Aorta (tissue), 5 donors: Measurements from ENCODE around the gene OR6J1. TPM values are rescaled to one million over a fixed set of nuclear protein-coding genes. Genes with fewer than 3 reads are reported as not detected.

Experiments
- ATAC-seq: fragments of 200-7000 bp; cut with Tn5 transposase; one replicate; pipeline ENCODE4 v1.9.1; 2022; ENCODE audit warnings: moderate library complexity; ENCODE audit not compliant: low FRiP score
- DNase-seq, 2 donors: peaks; one replicate each; pipeline ENCODE4 v3.0.0-alpha.2; 2020
- H3K27ac ChIP-seq, 2 donors: one replicate each; pipeline ENCODE4 v1.5.1; 2013; ENCODE audit warnings: low read length in 2 of 2, mild to moderate bottlenecking in 2 of 2, moderate library complexity in 2 of 2, control low read depth in 1 of 2, inconsistent platforms in 1 of 2, low read depth in 1 of 2
- H3K27me3 ChIP-seq, 2 donors: one replicate each; pipeline ENCODE4 v1.6.1; 2013; ENCODE audit warnings: control low read depth in 1 of 2, low read length in 1 of 2, mild to moderate bottlenecking in 1 of 2, moderate library complexity in 1 of 2; ENCODE audit not compliant: insufficient read depth in 2 of 2, control insufficient read depth in 1 of 2
- H3K36me3 ChIP-seq, 2 donors: one replicate each; pipeline ENCODE4 v1.6.1; 2013; ENCODE audit warnings: control low read depth in 1 of 2, low read length in 1 of 2, mild to moderate bottlenecking in 1 of 2; ENCODE audit not compliant: insufficient read depth in 2 of 2, control insufficient read depth in 1 of 2
- H3K4me1 ChIP-seq, 2 donors: one replicate each; pipeline ENCODE4 v1.6.1; 2013; ENCODE audit warnings: low read length in 2 of 2, control low read depth in 1 of 2, mild to moderate bottlenecking in 1 of 2, moderate library complexity in 1 of 2; ENCODE audit not compliant: insufficient read depth in 2 of 2, control insufficient read depth in 1 of 2
- H3K4me3 ChIP-seq, 2 donors: one replicate each; pipeline ENCODE4 v1.5.1; 2013; ENCODE audit warnings: low read length in 2 of 2, control low read depth in 1 of 2, mild to moderate bottlenecking in 1 of 2
- H3K9me3 ChIP-seq: one replicate; pipeline ENCODE4 v1.6.1; 2013; ENCODE audit warnings: mild to moderate bottlenecking, low read length; ENCODE audit not compliant: control insufficient read depth
- WGBS, 2 donors: extraction: QIAGEN DNeasy Blood & Tissue Kit; methylation state at CpG; one replicate each; pipeline ENCODE4 v1.1.7; 2013; 5-methylcytosine and 5-hydroxymethylcytosine counted together
- intact Hi-C, 2 donors: fragments of 100-400 bp; cut with DNase I; formaldehyde crosslinking; loops; one replicate each; pipeline versions ENCODE4 v1.14.2 to v1.15.0; 2022
- polyA plus RNA-seq, 2 donors: library from polyadenylated mRNA; stranded (reverse); fragments of 200-250 nt; gene quantifications; one replicate each; pipeline ENCODE4 v1.2.3, GENCODE V29; 2013
- total RNA-seq, 2 donors: library from RNA; stranded (reverse); fragmentation: NEBNext Ultra II Directional; extraction: Animal tissue kit (Norgen Biotek cat#: 25700); gene quantifications; one replicate each; pipeline ENCODE4 v1.2.1, GENCODE V29; 2021
- donor health status: healthy with polysubstance abuse.
- donor health status: Bipolar disorder and iron deficiency.
- donor health status: DM: no; HTN: no; CAD: no.
- donor health status: DM: no; HTN: no; CAD: no.
- donor health status: DM: yes; HTN: yes; CAD: no.

OR6J1 gene
- total and polyA plus RNA-seq, 4 donors, result not detected

- Histone ChIP-seq H3K27ac (peak within 1 kb of the TSS in 1 of 2 donors; percentile 76), H3K4me1 (no peaks in the 10 kb centered on the region), H3K36me3 (peaks cover 0 to 2% of the 10 kb centered on the region in 2 donors), H3K27me3 (no peaks in the 10 kb centered on the region), H3K4me3 (peak within 1 kb of the TSS; percentile 60 to 61), H3K9me3 (no peaks in the 10 kb centered on the region)
- ATAC-seq, result peak; percentile 95
- DNase-seq, result peak; percentile 93 to 94
- intact Hi-C loops, result no loop called here
- whole genome bisulfite sequencing, 2 donors, result 0 to 1% methylated on average over 49 of the region's 49 CpGs
Observed at GRCh38 chr14:22598099-22598895, 45.9 kb downstream of the OR6J1 start, which contains the start of gene ABHD4. TSS of gene ABHD4 (plus strand) at chr14:22598300. CDS start at chr14:22598307, 7 bp downstream.

DNA sequence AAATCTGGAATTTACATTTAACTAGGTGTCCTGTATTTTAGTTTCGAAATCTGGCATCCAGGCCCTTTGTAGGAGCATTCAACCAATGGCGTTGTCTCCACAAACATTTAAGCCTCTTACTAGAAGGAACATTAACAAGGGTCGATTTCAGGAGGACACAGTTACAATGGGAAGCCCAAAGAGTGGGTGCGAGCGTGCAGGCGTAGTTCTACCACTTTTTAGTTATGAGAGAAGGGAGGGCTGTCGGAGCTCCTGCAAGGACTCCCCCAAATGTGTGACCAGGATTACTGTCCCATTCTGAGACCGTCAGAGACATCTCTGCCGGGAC, 46.4 kb downstream of the OR6J1 start:
- no peaks in the 10 kb centered on the region for H3K4me1 ChIP-seq
- intact Hi-C loops, result no loop called here
- H3K27ac ChIP-seq, result no peak overlapping the region
- H3K4me3 ChIP-seq, result peak overlapping the region; percentile 0 to 60
- DNase-seq, result no peak
- 5 to 7% methylated on average over 9 of the region's 9 CpGs for WGBS, 2 donors
- no peak for ATAC-seq
- no peaks in the 10 kb centered on the region for H3K9me3 ChIP-seq
- peaks cover 0 to 2% of the 10 kb centered on the region in 2 donors for H3K36me3 ChIP-seq
- H3K27me3 ChIP-seq, result no peaks in the 10 kb centered on the region

DNA sequence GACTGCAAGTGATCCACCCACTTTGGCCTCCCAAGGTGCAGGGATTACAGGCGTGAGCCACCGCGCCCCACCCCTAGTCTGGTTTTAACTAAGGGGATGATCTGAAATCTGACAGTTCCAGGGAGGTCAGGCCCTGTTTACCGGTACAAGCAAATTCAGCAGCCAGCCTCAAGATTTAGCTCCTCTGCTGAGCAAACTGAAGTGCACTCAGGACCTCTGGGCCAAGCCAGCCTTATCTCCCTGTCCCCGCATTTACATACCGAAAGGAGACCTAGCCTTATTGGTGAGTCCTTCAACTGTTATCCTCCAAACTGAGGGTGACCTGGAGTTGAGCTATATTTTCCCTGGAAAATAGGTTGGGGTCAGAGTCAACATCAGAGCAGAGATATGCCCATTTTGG, 46.9 kb downstream of the OR6J1 start:
- ATAC-seq, result no peak
- Histone ChIP-seq H3K27me3 (no peaks in the 10 kb centered on the region), H3K4me3 (no peak overlapping the region), H3K36me3 (peaks cover 0 to 2% of the 10 kb centered on the region in 2 donors), H3K9me3 (no peaks in the 10 kb centered on the region), H3K27ac (no peak overlapping the region), H3K4me1 (no peaks in the 10 kb centered on the region)
- DNase-seq, result no peak
- intact Hi-C loops, result no loop called here
- WGBS, 2 donors, result 83 to 88% methylated on average over 6 of the region's 6 CpGs

DNA sequence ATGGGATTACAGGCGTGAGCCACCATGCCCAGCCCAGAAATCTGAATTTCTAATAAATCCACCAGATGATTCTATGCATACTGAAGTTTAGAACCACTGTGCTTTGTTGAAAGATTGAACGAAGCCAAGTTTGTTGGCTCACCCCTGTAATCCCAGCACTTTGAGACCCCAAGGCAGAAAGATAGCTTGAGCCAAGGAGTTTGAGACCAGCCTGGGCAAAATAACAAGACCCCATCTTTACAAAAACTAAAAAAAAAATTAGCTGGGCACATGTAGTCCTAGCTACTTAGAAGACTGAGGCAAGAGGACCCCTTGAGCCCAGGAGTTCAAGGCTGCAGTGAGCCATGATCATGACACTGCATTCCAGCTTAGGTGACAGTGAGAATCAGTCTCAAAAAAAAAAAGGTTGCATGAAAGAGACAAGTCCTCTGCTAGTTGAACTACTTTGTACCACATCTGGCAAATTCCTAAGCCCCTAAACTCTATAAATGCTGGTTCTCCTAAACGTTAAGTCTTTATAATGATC, 47.7 kb downstream of the OR6J1 start:
- Histone ChIP-seq H3K9me3 (no peaks in the 10 kb centered on the region), H3K4me3 (no peak overlapping the region), H3K36me3 (no peaks in the 10 kb centered on the region), H3K27me3 (no peaks in the 10 kb centered on the region), H3K27ac (no peak overlapping the region), H3K4me1 (no peaks in the 10 kb centered on the region)
- 82 to 90% methylated on average over 3 of the region's 3 CpGs for WGBS, 2 donors
- no peak for ATAC-seq
- intact Hi-C loops, result no loop called here
- no peak for DNase-seq

- H3K36me3 ChIP-seq, result no peaks in the 10 kb centered on the region
- intact Hi-C loops, result no loop called here
- 41 to 44% methylated on average over 4 of the region's 4 CpGs for WGBS, 2 donors
Observed at GRCh38 chr14:22594156-22594716, 49.9 kb downstream of the OR6J1 start.

DNA sequence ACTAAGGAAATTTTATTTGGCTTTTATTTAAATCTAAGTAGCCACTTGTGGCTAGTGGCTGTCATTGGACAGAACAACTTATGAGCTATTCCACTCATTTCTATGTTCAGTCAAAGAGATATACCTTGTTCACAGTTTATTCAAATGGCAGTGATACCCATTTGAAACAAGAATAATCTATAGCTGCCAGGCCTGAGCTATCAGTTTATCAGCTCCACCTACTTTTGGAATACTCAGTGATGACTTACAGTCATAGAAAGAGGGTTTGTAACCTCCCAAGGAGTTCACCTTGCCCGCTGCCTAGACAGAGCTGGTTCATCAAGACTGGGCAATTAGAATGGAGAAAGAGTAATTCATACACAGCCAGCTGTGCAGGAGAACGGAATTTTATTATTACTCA, 50.6 kb downstream of the OR6J1 start:
- no peaks in the 10 kb centered on the region for H3K9me3 ChIP-seq
- H3K27ac ChIP-seq, result no peak overlapping the region
- H3K4me1 ChIP-seq, result no peaks in the 10 kb centered on the region
- DNase-seq, result no peak
- intact Hi-C loops, result no loop called here
- H3K36me3 ChIP-seq, result no peaks in the 10 kb centered on the region
- ATAC-seq, result no peak
- 75 to 86% methylated on average over 2 of the region's 2 CpGs for WGBS, 2 donors
- no peak overlapping the region for H3K4me3 ChIP-seq
- no peaks in the 10 kb centered on the region for H3K27me3 ChIP-seq

More at GRCh38 chr14:22594156-22594716, 49.9 kb downstream of the OR6J1 start:
- ATAC-seq (no peak), DNase-seq (no peak)
- no peaks in the 10 kb centered on the region for H3K9me3 ChIP-seq
- no peak overlapping the region for H3K27ac ChIP-seq
- H3K27me3 ChIP-seq, result no peaks in the 10 kb centered on the region
- no peak overlapping the region for H3K4me3 ChIP-seq
- H3K4me1 ChIP-seq, result no peaks in the 10 kb centered on the region

DNA sequence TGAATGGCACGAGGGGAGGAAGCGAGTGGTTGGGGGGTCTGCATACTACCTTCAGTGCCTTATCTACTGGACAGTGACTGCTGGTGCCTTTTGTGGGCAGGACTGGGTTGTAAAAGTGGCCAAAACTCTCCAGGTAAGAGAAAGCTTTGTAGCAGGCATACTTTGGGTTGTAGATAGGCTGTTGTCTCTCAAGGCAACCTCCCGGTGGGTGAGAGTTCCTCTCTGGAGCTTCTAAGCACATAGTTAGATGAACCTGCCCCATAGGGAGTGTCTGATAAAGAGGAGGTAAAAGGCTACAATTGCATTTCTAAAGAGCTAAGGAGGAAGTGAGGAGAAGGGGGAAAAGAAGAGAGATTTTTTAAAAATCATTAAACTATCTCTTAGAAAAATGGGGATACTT, 51.0 kb downstream of the OR6J1 start:
- ATAC-seq (no peak), DNase-seq (no peak)
- 52 to 54% methylated on average over 3 of the region's 3 CpGs for WGBS, 2 donors
- H3K9me3 ChIP-seq, result no peaks in the 10 kb centered on the region
- H3K27me3 ChIP-seq, result no peaks in the 10 kb centered on the region
- no peaks in the 10 kb centered on the region for H3K36me3 ChIP-seq
- no peaks in the 10 kb centered on the region for H3K4me1 ChIP-seq
- intact Hi-C loops, result no loop called here
- no peak overlapping the region for H3K27ac ChIP-seq
- no peak overlapping the region for H3K4me3 ChIP-seq

DNA sequence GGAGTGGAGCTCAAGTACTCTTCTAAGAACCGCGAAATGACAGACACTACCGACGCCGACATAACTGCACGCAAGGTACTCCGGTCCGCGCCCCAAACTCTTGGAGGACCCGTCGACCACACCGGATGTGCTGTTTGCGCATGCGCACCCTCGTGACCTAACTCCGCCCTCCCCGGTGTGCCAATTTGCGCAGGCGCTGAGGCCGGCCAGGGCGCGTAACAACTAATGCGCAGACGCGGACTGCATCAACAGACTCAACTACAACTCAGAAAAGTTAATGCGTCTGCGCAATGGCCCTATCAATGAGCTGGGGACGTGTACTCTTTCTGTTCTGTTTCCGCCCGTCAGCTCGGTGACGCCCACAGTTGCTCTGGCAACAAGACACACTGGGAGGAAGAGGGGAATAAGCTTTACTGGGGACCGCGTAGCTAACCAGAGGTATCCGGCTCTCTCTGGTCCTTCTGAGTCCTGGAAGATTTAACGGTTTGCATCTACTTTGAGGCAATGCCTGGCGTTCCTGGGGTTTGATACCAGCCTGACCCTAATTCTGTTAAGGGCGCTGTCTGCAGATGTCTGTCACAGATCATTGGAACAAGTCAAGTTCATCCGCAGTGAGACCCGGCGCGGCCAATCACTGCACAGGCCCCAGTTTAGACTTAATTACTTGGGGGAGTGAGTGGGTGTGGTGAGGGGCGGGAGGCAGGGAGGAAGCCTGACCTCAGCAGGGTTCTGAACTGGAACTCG, 54.9 kb downstream of the OR6J1 start, which contains the start of gene DAD1:
Gene DAD1, minus strand, starts transcription at position 129 of the 744 bp plus-strand sequence. Its CDS starts 67 bp downstream, at position 62.
- H3K27ac ChIP-seq, result peak within 1 kb of the TSS; percentile 62 to 94
- H3K36me3 ChIP-seq, result no peaks in the 10 kb centered on the region
- ATAC-seq (peak; percentile 99), DNase-seq (peak; percentile 99 to 100)
- H3K9me3 ChIP-seq, result no peaks in the 10 kb centered on the region
- H3K4me3 ChIP-seq, result peak within 1 kb of the TSS; percentile 71 to 77
- H3K27me3 ChIP-seq, result no peaks in the 10 kb centered on the region
- 0% methylated on average over 44 of the region's 44 CpGs for WGBS, 2 donors
- intact Hi-C loops, result no loop called here
- H3K4me1 ChIP-seq, result peaks cover 3 to 5% of the 10 kb centered on the region in 2 donors
